Cardiac fibroblast (primary cell): ENCODE measurements around the gene NUB1.

Experiments
- DNase-seq, 2 donors: peaks; one replicate each; pipeline versions ENCODE4 v3.0.0 to v3.0.0-alpha.2; 2010; ENCODE audit warnings: low read depth in 2 of 2
- H3K4me3 ChIP-seq, 2 donors: replicated peaks in 1 of 2; 1 replicate in 1 of 2; 2 replicates in 1 of 2; pipeline ENCODE4 v1.5.1; 2011; ENCODE audit warnings: low read depth in 2 of 2, low read length in 2 of 2, mild to moderate bottlenecking in 2 of 2, moderate library complexity in 1 of 2
- TF ChIP-seq, protein P1 (sequence below): IDR thresholded peaks from one replicate; pipeline ENCODE4 v1.5.1; 2011; ENCODE audit warnings: low read depth, mild to moderate bottlenecking, low read length, inconsistent platforms

The NUB1 gene

GRCh38 chr7:151388430-151388829 is 46.8 kb downstream of the NUB1 start:
- DNase-seq = no peak
- TF ChIP-seq, protein P1, sequence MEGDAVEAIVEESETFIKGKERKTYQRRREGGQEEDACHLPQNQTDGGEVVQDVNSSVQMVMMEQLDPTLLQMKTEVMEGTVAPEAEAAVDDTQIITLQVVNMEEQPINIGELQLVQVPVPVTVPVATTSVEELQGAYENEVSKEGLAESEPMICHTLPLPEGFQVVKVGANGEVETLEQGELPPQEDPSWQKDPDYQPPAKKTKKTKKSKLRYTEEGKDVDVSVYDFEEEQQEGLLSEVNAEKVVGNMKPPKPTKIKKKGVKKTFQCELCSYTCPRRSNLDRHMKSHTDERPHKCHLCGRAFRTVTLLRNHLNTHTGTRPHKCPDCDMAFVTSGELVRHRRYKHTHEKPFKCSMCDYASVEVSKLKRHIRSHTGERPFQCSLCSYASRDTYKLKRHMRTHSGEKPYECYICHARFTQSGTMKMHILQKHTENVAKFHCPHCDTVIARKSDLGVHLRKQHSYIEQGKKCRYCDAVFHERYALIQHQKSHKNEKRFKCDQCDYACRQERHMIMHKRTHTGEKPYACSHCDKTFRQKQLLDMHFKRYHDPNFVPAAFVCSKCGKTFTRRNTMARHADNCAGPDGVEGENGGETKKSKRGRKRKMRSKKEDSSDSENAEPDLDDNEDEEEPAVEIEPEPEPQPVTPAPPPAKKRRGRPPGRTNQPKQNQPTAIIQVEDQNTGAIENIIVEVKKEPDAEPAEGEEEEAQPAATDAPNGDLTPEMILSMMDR = no peak
- H3K4me3 ChIP-seq = no peak overlapping the region

- no peak overlapping the region for H3K4me3 ChIP-seq
- TF ChIP-seq, protein P1 = no peak
- DNase-seq = no peak
Measured at GRCh38 chr7:151389096-151389767, 47.6 kb downstream of the NUB1 start.

- H3K4me3 ChIP-seq = no peak overlapping the region
- no peak for DNase-seq
- TF ChIP-seq, protein P1 = no peak
Measured at GRCh38 chr7:151389768-151390597, 48.4 kb downstream of the NUB1 start.

GRCh38 chr7:151390598-151391357 is 49.2 kb downstream of the NUB1 start:
- DNase-seq = no peak
- TF ChIP-seq, protein P1 = no peak
- no peak overlapping the region for H3K4me3 ChIP-seq

GRCh38 chr7:151391358-151391730 is 49.7 kb downstream of the NUB1 start:
- no peak for DNase-seq
- TF ChIP-seq, protein P1 = no peak
- H3K4me3 ChIP-seq = no peak overlapping the region

DNA sequence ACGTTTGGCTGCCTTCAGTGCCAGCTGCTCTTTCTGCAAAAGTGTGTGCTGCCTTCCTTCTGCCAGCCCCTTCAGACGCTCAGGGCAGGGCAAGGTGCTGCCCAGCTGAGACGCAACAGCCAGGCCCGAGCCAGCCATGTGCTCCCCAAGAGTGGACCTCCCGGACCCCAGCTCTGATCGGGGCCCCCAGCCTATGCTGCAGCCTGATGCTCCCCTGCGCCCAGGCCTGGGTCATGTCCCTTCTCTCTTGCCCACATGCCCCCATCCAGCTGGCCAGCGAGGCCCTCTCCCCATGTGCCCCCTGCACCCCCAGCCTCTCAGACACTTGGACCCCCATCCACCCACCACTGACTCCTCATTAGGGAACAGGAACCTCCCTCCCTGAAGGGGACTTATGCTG is 50.4 kb downstream of the NUB1 start:
- no peak overlapping the region for H3K4me3 ChIP-seq
- TF ChIP-seq, protein P1 = no peak
- DNase-seq = no peak
